Caco-2 (cell line): ENCODE data around the gene TNFSF10. TPM values are rescaled to one million over a fixed set of nuclear protein-coding genes. Genes with fewer than 3 reads are reported as not detected.

ENCODE experiments used
- BruUV-seq: library from RNA; stranded (reverse); fragments of 400-500 nt; replicated peaks from 2 replicates; lab custom pipeline; 2021; lab: Mats Ljungman, UMichigan
- CTCF ChIA-PET: fragments of 300-600 bp; sonication (Branson Sonifier 250); formaldehyde crosslinking; loops from one replicate; lab custom pipeline; 2022; ENCODE audit warnings: antibody characterized with exemption; lab: Charles Lee
- POLR2A ChIA-PET: fragments of 300-600 bp; sonication (Branson Sonifier 250); formaldehyde crosslinking; loops from one replicate; lab custom pipeline; 2022; ENCODE audit warnings: antibody characterized with exemption; lab: Charles Lee
- DNase-seq, 2 experiments: peaks; one replicate each; pipeline versions ENCODE4 v3.0.0 to v3.0.0-alpha.2; 2020 to 2022
- H3K27me3 ChIP-seq: replicated peaks from 2 replicates; pipeline ENCODE4 v1.6.0; 2011; ENCODE audit warnings: low read length; ENCODE audit not compliant: control insufficient read depth, insufficient read depth
- H3K36me3 ChIP-seq: 2 replicates; pipeline ENCODE4 v1.5.1; 2011; ENCODE audit warnings: low read length; ENCODE audit not compliant: control insufficient read depth, insufficient read depth
- H3K4me1 ChIP-seq: fragments of 250-450 bp; sonication (Bioruptor Pico); 2 replicates; pipeline ENCODE4 v1.5.1; 2020; ENCODE audit warnings: mild to moderate bottlenecking
- H3K4me3 ChIP-seq: 2 replicates; pipeline ENCODE4 v1.5.1; 2011; ENCODE audit warnings: low read depth, mild to moderate bottlenecking, control low read depth, low read length
- H3K9me3 ChIP-seq: fragments of 250-450 bp; sonication (Bioruptor Pico); 2 replicates; pipeline ENCODE4 v1.5.1; 2020; ENCODE audit warnings: mild to moderate bottlenecking, moderate library complexity
- H3K27ac Mint-ChIP-seq: one replicate; pipeline ENCODE4 v1.8.0; 2022; ENCODE audit warnings: mixed read lengths; ENCODE audit not compliant: unreplicated experiment
- H3K27me3 Mint-ChIP-seq: one replicate; pipeline ENCODE4 v1.8.0; 2022; ENCODE audit warnings: mixed read lengths; ENCODE audit not compliant: insufficient read depth, unreplicated experiment
- H3K36me3 Mint-ChIP-seq: one replicate; pipeline ENCODE4 v1.8.0; 2022; ENCODE audit warnings: mild to moderate bottlenecking, mixed read lengths; ENCODE audit not compliant: insufficient read depth, unreplicated experiment
- H3K4me1 Mint-ChIP-seq: one replicate; pipeline ENCODE4 v1.8.0; 2022; ENCODE audit warnings: low read depth, mixed read lengths; ENCODE audit not compliant: unreplicated experiment
- H3K4me3 Mint-ChIP-seq: one replicate; pipeline ENCODE4 v1.8.0; 2022; ENCODE audit warnings: mild to moderate bottlenecking, moderate library complexity, mixed read lengths; ENCODE audit not compliant: unreplicated experiment
- H3K9me3 Mint-ChIP-seq: one replicate; pipeline ENCODE4 v1.8.0; 2022; ENCODE audit warnings: mixed read lengths; ENCODE audit not compliant: unreplicated experiment
- intact Hi-C: fragments of 100-400 bp; cut with micrococcal nuclease; formaldehyde crosslinking; loops from one replicate; pipeline ENCODE4 v1.10.0; 2022; ENCODE audit not compliant: unreplicated experiment
- total RNA-seq: library from RNA; stranded (reverse); gene quantifications from 2 replicates; pipeline ENCODE4 v1.2.3, GENCODE V29; 2022
- TF ChIP-seq, protein P1 (sequence below), 2 experiments: fragments of 200-600 bp in 1 of 2; IDR thresholded peaks; 1 replicate in 1 of 2; 2 replicates in 1 of 2; pipeline versions ENCODE4 v1.5.1 to v1.8.0; 2011 to 2022; ENCODE audit warnings: antibody characterized with exemption in 1 of 2, control low read depth in 1 of 2, inconsistent platforms in 1 of 2, low read depth in 1 of 2, low read length in 1 of 2, mild to moderate bottlenecking in 1 of 2, moderate library complexity in 1 of 2; ENCODE audit not compliant: insufficient read depth in 1 of 2, severe bottlenecking in 1 of 2, unreplicated experiment in 1 of 2

The TNFSF10 gene
- total RNA-seq, 1 experiment from 2014 or later: not detected

DNA sequence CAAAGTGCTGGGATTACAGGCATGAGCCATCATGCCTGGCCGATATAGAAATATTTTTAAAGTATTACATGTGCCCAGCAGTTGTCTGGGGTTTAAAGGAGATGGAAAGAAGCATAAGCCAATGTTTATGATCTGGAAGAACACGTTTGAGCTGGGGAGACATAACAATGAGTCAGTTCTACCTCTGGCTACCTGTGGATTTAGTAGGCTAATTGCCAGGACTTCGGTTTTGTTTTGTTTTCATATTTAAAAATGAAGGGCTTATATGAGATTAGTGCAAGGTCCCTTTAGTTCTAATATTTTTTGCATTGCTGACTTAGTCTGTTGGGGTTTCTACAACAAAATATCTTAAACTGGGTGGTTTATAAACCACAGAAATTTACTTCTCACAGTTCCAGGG is 22.9 kb upstream of the TNFSF10 start:
- no peak for DNase-seq
- Histone ChIP-seq H3K36me3 (no peaks in the 10 kb centered on the region), H3K9me3 (no peaks in the 10 kb centered on the region), H3K4me1 (peaks cover 3% of the 10 kb centered on the region; the same call in 1 of the 2 replicates), H3K27me3 (no peaks in the 10 kb centered on the region), H3K4me3 (no peak overlapping the region)
- Mint-ChIP-seq H3K36me3 (no peaks in the 10 kb centered on the region), H3K4me1 (peaks cover 15% of the 10 kb centered on the region), H3K9me3 (no peaks in the 10 kb centered on the region), H3K27me3 (peaks cover 3% of the 10 kb centered on the region), H3K4me3 (no peak overlapping the region), H3K27ac (no peak overlapping the region)
- POLR2A ChIA-PET: no interaction called here
- CTCF ChIA-PET: no interaction called here
- TF ChIP-seq, protein P1, sequence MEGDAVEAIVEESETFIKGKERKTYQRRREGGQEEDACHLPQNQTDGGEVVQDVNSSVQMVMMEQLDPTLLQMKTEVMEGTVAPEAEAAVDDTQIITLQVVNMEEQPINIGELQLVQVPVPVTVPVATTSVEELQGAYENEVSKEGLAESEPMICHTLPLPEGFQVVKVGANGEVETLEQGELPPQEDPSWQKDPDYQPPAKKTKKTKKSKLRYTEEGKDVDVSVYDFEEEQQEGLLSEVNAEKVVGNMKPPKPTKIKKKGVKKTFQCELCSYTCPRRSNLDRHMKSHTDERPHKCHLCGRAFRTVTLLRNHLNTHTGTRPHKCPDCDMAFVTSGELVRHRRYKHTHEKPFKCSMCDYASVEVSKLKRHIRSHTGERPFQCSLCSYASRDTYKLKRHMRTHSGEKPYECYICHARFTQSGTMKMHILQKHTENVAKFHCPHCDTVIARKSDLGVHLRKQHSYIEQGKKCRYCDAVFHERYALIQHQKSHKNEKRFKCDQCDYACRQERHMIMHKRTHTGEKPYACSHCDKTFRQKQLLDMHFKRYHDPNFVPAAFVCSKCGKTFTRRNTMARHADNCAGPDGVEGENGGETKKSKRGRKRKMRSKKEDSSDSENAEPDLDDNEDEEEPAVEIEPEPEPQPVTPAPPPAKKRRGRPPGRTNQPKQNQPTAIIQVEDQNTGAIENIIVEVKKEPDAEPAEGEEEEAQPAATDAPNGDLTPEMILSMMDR (IDR thresholded peaks at IDR 0.05; ENCODE audit: insufficient read depth in 1 of 2, low read depth in 1 of 2, low read length in 1 of 2, severe bottlenecking in 1 of 2, unreplicated experiment in 1 of 2): no peak
- intact Hi-C loops: no loop called here
- no TSS peak for BruUV-seq

DNA sequence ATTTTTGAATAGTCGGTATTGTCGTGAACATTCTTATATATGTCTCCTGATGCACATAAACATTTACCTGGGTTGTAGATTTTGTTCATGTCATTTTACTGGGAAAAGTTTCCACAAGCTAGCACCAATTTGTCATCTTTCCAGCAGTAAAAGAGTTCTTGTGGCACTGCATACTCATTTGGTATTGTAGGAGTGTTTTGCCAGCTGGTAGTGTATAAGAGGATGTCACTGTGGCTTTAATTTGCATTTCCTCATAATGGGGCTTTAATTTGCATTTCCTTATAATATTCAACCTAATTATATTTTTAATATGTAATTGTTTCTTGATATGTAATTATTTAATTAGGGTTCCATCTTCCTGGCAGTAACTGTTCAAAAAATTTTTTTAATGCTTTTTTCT is 21.2 kb upstream of the TNFSF10 start:
- no TSS peak for BruUV-seq
- intact Hi-C loops: no loop called here
- Mint-ChIP-seq H3K27ac (no peak overlapping the region), H3K36me3 (no peaks in the 10 kb centered on the region), H3K9me3 (no peaks in the 10 kb centered on the region), H3K4me3 (no peak overlapping the region), H3K27me3 (peaks cover 3% of the 10 kb centered on the region), H3K4me1 (peaks cover 15% of the 10 kb centered on the region)
- Histone ChIP-seq H3K9me3 (no peaks in the 10 kb centered on the region), H3K36me3 (no peaks in the 10 kb centered on the region), H3K27me3 (no peaks in the 10 kb centered on the region), H3K4me3 (no peak overlapping the region), H3K4me1 (peaks cover 3% of the 10 kb centered on the region; the same call in 1 of the 2 replicates)
- DNase-seq: no peak
- POLR2A ChIA-PET: no interaction called here
- CTCF ChIA-PET: no interaction called here
- TF ChIP-seq, protein P1 (IDR thresholded peaks at IDR 0.05; ENCODE audit: insufficient read depth in 1 of 2, low read depth in 1 of 2, low read length in 1 of 2, severe bottlenecking in 1 of 2, unreplicated experiment in 1 of 2): no peak

DNA sequence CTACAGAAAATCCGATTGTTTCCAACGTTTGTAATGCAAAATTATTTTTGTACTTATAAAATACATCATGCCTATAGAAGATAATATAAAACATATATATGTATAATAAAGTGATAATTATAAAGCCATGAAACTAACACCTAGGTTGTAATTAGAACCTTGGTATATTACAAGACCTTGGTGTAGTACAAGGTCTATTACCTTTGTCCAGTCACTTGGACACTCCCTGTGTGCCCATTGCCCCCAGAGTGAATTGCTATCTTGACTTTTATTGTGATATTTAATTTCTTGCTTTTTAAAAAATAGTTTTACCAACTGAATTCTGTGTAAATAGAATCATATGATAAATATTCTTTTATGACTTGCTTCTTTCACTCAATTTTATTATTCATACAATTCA is 20.7 kb upstream of the TNFSF10 start:
- no TSS peak for BruUV-seq
- DNase-seq: no peak
- CTCF ChIA-PET: no interaction called here
- no peaks in the 10 kb centered on the region for H3K27me3 ChIP-seq
- POLR2A ChIA-PET: no interaction called here
- H3K36me3 ChIP-seq: no peaks in the 10 kb centered on the region
- Mint-ChIP-seq H3K4me1 (peaks cover 10% of the 10 kb centered on the region), H3K9me3 (no peaks in the 10 kb centered on the region), H3K27me3 (no peaks in the 10 kb centered on the region), H3K4me3 (no peak overlapping the region), H3K36me3 (no peaks in the 10 kb centered on the region), H3K27ac (no peak overlapping the region)
- intact Hi-C loops: no loop called here
- H3K9me3 ChIP-seq: no peaks in the 10 kb centered on the region
- TF ChIP-seq, protein P1 (IDR thresholded peaks at IDR 0.05; ENCODE audit: insufficient read depth in 1 of 2, low read depth in 1 of 2, low read length in 1 of 2, severe bottlenecking in 1 of 2, unreplicated experiment in 1 of 2): no peak
- no peak overlapping the region for H3K4me3 ChIP-seq
- peaks cover 3% of the 10 kb centered on the region; the same call in 1 of the 2 replicates for H3K4me1 ChIP-seq
